ENCODE measurements around the gene KIAA1217.

The KIAA1217 gene

DNA sequence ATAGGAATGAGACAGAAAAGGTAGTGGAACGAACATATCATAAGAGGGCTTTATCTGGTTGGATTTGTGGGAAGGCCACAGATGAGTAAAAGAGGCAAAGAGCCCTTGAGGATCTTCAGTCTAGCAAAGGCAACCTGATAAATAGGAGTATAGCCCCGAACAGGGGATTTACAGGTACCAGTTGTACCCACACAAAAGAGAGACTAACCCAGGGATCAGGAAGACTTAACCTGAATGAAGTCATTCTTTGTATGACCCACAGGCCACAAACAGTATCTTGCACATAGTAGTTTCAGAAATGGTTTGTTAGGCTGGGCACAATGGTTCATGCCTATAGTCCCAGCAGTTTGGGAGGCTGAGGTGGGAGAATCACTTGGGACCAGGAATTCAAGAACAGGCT lies 306.5 kb downstream of the KIAA1217 start:
- DNase-seq, result no peak

DNA sequence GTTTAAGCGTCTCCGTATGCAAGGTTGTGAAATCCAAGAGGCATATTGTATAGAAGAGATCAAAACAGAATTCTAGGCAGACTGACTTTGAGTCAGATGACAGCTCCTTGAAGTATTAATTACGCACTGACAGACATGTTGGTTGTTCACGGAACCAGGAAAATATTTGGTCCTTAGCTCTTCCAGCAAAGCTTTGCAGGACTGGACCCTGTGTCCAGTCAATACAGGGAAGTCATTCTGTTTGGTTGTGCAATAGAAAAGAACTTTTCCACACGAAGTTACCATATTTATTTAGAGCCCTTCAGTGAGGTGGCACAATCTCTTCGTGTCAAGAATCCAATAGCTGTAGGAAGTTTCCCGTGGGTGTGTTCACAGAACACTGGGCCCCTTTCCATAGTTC lies 309.5 kb downstream of the KIAA1217 start:
- DNase-seq, result no peak

DNA sequence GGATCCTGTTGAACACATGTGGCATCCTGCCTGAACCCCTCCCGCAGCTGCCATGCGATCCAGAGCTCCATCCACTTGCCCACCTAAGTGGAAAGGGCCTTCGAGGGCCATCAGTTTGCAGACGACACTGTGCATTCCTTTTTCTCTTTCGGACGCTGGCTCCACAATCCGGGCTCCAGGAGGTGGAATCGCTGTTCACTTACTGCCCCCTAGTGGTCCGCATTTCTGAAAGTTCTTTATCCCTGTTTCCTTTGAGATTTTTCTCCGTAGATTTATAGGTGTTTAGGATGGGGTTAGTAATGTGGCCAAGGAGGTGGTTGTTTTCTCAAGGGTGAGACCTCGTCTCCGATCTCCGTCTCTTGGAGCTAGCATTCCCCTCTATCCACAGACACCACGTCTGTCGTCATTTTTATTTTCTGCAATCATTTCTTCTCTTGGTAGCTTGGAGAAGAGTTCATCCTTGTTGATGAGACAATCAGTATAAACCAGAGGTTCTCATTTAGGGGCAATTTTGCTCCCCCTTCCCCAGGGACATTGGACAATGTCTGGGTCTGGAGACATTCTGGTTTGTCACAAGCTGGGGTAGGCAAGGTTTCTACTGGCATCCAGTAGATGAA lies 310.2 kb downstream of the KIAA1217 start:
- peak; percentile 61 to 82 for DNase-seq

DNA sequence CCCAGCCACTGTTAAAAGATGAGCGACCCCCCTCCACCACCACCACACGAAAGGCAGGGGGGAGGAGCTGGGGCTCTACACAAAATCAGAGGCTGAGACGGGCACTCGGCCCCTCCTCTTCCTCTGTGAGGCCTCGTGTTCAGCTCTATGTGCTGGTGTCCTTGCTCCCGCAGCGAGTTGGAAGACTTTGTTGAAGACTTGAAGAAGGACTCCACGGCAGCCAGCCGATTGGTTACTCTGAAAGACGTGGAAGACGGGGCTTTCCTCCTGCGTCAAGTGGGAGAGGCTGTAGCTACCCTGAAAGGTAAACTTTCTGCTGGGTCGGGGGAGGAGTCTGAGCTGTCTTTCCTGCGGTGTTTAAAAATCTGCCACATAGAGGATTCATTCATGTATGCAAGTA lies 311.0 kb downstream of the KIAA1217 start:
- DNase-seq, result no peak

DNA sequence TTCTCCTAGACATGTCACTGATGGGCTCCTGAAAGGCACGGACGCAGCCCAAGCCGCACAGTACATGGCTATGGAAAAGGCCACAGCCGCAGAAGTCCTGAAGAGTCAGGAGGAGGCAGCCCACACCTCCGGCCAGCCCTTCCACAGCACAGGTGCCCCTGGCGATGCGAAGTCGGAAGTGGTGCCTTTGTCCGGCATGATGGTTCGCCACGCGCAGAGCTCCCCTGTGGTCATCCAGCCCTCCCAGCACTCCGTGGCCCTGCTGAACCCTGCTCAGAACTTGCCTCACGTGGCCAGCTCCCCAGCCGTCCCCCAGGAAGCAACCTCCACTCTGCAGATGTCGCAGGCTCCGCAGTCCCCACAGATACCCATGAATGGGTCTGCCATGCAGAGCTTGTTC lies 315.4 kb downstream of the KIAA1217 start:
- no peak for DNase-seq

DNA sequence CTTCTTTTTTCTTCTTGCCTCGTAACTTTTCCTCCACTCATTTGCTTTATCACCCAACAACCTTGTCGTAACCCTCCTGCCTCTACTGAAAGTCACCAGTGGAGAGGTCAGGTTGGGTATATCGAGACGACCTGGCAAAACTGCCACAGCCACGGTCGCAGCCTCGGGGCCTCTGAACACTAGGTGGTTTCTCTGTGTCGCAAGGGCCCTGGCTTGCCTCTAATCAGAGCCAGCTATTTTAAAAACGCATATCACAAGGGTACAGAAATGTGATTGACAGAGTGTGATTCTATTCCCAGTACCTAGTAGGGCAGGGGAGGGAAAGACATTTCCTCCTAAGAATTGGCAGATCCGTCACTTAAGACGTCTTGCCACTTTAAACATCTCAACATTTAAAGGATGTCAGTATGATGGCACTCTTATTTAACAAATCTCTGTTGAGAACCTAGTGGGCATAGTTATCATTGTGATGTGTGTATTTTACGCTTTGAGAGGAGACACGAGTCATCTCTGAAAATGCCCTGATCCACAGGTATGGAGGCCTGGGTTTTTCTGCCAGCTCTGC lies 317.2 kb downstream of the KIAA1217 start:
- no peak for DNase-seq

DNA sequence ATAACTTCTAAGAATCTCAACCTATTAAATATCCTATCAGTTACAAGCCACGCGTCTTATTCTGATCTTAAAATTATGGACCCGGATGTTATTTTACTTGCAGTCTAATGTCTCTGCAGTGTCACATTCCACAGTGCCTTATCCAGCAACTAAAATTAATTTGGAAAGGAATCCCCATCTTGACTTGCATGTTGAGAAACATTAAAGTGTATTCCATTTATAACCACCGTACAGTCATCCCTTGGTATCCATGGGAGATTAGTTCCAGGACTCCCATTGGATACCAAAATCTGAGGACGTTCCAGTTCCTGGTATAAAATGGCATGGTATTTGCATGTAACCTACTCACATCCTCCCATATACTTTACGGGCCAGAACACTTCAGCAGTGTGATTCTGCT lies 320.0 kb downstream of the KIAA1217 start:
- DNase-seq, result no peak

DNA sequence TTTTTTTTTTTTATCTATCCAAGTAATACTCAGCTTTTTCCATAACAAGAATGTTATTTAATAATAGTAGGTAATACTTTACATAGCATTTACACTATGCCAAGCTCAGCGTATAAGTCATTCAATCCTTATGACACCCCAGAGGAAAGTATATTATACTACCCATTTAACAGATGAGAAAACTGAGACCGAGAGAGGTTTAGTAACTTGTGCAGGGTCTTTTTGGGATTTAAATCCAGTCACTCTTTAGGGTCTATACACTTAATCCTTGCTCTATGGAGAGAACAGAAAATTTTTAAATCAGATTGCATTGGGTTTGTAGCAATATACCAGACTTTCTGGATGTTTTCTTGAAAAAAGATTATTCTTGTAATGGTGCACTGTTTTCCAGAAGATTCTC lies 322.5 kb downstream of the KIAA1217 start:
- DNase-seq, result no peak

DNA sequence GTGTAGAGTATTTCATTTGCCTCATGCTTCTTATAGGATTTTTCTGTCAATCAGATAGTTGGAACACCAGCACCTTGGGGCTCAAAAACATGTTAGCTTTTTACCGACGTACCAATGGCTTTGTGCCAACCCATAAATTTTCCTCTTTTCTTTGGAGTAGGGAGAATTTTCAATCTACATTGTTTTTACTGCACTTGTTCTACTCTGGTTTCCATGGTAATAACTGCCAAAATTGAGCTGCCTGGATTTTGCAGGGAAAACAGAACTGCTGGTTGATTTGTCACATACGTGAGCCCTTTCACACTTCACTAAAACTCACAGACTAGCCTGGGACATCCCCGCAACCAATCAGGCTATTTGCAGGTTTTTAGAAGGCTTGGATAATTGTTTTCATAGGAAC lies 325.0 kb downstream of the KIAA1217 start:
- DNase-seq, result no peak

DNA sequence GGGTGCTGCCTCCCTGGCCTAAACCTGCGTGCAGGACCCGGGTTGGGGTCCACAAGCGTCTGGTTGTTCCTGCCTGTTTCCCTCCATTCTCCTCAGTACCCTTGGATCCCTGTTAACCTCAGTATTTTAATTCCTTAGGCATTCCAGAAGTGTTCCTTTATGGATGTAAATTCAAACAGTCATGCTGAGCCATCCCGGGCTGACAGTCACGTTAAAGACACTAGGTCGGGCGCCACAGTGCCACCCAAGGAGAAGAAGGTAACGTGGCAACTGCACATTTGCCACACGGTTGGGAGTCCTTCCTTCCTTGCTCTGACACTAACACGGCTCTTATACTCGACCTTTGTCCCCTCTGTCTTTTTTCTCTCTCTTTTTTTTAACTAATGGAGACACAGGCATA lies 327.7 kb downstream of the KIAA1217 start:
- DNase-seq, result no peak

DNA sequence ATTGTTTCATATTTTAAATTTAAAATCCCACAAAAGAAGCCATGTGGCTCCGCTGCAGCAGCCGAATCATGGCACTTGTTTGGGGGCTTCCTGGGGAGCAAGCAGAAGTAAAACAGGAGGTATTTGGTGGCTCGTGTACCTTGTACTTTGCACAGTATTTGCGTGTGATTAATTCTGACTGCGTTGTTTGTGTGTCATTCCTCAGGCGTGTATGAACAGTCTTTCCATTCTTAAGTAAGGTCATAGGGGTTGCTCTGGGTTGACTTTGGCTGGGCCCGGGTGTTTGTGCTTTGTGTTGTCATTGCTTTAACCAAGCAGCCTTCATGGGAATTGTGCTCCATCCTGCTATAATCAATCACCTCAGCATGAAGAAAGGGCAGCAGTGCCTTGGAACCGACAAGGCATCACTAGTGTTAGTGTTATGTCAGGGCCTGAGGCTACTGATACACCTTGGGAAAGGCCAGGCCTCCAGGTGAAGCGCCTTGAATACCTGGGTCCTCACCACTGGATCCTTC lies 332.4 kb downstream of the KIAA1217 start:
- no peak for DNase-seq

DNA sequence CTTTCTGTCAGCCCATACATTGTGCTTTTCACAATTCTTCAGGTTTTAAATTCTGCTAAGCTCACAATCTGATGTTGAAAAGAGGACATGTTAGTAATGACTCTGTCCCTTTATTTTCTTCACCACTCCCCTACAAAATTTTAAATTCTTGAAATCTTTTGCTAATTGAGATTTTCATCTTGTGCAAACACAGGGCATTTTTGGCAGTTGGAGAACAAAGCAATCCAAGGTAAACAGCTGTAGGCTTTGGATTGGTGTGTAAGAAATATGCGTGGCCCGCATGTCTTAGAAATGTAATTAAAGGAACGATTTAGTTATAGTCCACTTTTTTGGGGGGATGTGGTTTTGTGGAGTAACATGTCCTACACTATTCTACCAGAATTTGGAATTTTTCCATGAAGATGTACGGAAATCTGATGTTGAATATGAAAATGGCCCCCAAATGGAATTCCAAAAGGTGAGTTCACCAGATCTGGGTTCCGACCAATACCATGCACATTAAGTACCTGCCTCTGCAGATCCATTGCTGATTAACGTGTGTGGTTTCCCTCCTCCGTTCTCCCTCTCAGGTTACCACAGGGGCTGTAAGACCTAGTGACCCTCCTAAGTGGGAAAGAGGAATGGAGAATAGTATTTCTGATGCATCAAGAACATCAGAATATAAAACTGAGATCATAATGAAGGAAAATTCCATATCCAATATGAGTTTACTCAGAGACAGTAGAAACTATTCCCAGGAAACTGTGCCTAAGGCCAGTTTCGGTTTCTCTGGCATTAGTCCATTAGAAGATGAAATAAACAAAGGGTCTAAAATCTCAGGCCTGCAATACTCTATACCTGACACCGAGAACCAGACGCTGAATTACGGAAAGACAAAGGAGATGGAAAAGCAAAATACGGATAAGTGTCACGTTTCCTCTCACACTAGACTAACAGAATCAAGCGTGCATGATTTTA lies 333.7 kb downstream of the KIAA1217 start:
- DNase-seq, result no peak

DNA sequence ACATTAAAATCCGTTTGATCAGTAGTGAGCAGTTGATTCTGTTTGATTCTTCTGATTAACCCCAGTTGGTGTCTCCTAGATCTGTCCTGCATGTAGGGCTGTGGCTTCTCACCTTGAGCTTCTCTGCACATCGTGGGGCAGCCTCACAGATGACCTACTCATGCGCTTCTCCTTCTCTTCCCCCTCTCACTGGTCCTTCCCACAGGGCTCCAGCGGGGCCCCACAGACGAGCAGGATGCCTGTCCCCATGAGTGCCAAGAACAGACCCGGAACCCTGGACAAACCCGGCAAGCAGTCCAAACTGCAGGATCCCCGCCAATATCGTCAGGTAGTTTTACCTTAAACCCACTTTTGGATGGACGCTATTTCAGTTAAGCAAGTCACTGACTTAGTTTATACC lies 335.8 kb downstream of the KIAA1217 start:
- DNase-seq, result no peak

DNA sequence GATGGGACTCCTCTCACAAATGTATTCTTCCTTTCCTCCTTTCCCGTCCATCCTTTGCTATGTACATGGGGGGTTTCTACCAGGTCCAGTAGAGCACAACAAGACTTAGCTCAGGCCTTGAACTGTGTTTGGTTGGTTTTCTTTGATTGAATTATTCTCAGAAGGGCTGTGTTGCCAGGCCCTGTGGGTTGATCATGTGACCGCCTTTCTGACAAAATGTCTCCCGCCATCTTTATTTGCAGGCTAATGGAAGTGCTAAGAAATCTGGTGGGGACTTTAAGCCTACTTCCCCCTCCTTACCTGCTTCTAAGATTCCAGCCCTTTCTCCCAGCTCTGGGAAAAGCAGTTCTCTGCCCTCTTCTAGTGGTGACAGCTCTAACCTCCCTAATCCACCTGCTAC lies 336.6 kb downstream of the KIAA1217 start:
- no peak for DNase-seq

DNA sequence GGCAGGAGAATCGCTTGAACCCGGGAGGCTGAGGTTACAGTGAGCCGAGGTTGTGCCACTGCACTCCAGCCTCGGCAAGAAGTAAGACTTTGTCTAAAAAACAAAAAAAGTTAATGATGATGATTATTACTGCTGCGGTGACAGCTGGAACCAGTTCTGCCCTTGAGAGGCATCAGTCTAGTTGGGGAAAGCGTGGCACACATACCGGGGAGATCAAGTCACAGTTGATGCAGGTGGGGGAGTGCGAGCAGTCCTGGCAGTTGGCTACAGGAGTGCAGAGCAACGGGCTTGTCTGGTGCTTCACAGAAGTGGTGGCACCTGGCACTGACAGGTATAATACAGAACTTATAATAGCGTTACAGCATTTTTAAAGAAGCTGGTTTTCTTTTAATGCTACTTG lies 341.7 kb downstream of the KIAA1217 start:
- DNase-seq, result no peak

DNA sequence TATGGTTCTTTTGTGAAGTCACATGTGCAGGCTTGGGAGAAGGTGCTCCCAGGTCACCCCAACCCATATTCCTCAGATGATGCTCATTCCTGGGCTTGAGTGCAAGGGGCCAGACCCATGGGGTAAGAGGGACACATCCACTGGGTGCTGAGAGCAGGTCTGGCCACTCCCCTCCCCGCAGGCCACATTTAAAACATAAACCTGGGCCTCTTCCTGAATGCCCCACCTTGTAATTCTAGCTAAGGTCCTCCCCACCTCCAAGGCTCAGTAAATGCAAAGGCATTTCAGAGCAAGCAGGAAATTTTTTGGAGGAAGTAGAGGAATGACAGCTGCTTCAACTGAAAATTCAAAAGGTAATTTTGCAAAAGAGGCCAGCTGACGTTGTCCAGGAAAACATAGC lies 342.2 kb downstream of the KIAA1217 start:
- DNase-seq, result no peak

DNA sequence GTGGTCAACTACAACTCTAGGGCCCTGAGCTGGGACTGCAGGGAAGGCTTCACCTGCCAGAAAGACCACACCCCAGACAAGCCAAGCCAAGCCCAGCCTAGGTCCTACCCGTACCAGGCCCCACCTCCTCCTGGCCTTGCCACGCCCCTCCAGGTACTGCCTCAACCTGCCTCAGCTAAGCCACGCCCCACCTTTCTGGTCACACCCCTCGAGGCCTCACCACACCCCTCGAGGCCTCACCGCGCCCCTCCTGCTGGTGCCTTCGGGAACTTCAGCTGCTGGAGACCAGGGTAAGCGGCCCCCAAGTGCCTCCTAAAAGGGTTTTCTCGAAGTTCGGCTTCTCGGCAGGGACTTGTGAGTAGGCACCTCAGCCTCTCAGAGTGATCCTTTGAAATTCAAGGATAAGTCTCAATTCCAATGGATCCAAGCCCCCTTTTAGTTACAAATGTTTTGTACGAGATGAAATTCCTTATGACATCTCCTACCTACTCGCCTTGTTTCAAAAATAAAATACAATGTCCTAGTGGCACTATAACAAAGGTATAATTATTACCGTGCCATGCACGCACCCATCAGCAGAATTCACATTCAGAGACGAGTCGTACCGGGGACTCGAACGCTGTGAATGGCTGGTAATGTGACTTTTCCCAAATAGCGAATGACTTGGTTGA lies 343.5 kb downstream of the KIAA1217 start:
- DNase-seq, result no peak

DNA sequence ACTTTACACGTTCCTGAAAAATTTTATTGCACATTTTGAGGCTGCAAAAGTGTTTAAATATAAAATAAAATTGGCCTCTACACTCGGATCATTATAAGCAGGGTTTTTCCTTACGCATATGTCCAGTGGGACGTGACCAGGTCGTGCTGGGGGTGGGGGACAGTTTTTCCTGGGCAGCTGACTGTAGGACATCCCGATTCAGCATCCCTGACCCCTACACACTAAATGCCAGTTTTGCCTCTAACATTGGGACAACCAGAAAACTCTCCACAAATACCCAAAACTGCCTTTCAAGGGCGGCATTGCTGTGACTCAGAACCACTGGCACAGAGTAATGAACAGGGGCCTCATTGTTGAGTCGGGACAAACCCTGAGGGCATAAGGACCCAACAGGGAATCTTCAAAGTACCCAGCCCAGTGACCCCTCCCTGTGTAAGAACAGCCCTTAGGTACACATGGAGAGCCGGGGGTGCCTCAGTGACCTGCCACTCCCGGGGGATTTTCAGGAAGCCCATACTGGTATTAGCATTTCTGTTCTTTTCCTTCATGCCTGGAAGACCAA lies 344.2 kb downstream of the KIAA1217 start:
- DNase-seq, result no peak

DNA sequence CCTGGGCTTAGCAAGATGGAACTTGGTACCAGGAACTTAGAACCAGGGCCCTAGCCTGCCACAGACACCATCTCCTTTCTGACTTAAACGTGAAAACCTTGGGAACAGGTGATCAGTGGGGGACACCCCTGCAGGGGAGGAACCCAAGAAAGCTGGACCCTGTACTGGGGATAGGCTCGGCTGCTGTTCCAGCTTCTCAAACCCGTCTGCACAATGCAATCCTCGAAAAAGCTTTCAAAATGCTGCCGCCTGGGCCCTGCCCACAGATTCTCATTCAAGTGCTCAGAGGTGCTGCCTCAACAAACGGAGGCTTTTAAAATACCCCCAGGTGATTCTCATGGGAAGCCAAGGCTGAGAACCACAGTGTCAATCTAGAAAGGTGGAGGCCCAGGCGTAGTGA lies 345.1 kb downstream of the KIAA1217 start:
- no peak for DNase-seq

DNA sequence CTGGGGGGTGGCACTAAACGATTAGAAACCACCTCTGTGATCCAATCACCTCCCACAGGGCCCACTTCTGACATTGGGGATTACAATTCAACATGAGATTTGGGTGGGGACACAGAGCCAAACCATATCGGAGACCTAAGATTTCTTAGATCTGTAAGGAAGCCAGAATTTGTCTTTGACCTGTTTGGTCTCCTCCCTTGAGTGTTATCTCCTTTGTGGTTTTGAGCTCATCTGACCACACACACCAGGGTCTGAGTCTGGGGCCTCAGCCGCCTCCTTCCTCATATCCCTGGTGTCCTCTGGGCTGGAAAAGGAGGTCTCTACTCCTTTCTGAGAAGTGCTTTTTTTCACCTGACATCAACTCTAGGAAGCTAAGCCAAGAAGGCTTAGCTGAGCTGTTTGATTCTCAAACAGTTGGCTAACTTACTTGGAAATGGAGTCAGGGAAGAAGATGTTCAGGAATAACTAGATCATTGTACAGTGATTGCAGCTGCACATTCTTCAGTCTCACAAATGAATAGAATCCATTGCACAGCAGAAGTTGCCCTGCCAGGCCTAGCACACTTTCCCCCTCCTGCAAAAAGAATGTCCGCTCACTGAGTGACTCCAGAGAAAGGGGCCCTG lies 347.3 kb downstream of the KIAA1217 start:
- DNase-seq, result peak; percentile 35 to 41

DNA sequence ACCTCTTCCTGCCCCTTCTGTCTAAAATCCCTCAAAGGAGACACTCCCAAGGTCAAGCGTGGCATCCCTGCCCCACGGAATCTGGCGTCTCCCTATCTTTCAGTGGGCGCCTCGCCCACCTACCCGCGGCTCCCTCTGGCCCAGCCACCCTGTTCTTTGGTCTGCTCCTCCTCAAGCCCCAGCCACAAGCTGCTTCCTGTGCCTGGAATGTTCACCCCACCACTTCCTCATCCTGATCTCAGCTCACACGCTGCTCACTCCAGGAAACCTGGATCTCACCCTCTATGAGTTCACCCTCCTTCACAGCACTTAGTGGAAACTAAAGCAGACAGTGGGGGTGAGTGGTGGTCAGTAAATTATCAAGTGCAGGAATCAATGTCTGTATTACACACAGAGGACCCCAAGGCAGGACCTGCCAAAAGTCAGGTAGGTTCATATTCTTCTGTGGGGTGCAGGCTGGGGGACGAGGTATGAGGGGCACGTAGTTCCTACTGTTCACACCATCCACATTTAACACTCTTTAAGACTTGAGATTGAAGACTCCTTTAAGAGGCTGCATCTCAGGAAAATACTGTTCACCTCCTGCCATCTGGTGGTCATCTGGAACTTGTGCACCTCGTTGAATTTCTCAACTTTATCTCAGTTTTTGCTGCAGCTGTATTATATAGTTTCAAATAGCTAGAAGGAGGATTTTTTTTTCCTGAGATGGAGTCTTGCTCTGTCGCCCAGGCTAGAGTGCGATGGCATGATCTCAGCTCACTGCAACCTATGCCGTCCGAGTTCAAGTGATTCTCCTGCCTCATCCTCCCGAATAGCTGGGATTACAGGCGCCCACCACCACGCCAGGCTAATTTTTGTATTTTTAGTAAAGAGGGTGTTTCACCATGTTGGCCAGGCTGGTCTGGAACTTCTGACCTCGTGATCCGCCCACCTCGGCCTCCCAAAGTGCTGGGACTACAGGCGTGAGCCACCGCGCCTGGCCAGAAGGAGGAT lies 348.1 kb downstream of the KIAA1217 start:
- peak; percentile 85 to 93 for DNase-seq
